ENCODE results near the gene GOLGA8M. TPM values are rescaled to one million over a fixed set of nuclear protein-coding genes. Genes with fewer than 3 reads are reported as not detected.
"Not testable (repeated sequence)": the region's sequence is repeated elsewhere in the genome, so short reads cannot be mapped to it uniquely, and the experiment has no call there.

GOLGA8M gene
- total RNA-seq, 1 donor from 2014 or later: 1.3 TPM

DNA sequence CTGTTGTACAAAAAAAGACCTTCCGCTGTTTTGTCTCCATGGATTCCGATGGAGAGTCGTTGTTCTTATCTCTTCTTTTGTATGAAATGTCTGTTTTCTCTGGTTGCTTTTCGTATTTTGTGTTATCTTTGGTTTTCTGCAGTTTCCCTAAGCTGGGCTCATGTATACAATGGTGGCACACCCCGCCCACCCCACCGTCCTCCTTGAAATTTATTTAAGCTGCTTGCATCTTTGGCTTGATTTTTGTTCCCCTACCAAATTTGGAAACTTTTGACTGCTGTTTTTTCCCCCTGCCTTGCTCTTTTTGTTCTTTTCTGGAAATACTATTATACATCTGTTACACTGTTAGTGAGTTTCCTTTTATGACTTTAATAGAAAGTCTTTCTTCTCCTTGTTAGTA is 47.6 kb downstream of the GOLGA8M start:
- not testable (repeated sequence) for H3K4me1 Mint-ChIP-seq (ENCODE audit: unreplicated experiment); H3K27ac Mint-ChIP-seq (ENCODE audit: unreplicated experiment); H3K4me3 Mint-ChIP-seq (ENCODE audit: unreplicated experiment); H3K9me3 Mint-ChIP-seq (ENCODE audit: unreplicated experiment); DNase-seq (ENCODE audit: low spot score); H3K27me3 Mint-ChIP-seq (ENCODE audit: unreplicated experiment); H3K36me3 Mint-ChIP-seq (ENCODE audit: low read depth, unreplicated experiment)

- not testable (repeated sequence) for DNase-seq (ENCODE audit: low spot score); H3K4me1 Mint-ChIP-seq (ENCODE audit: unreplicated experiment); H3K9me3 Mint-ChIP-seq (ENCODE audit: unreplicated experiment); H3K36me3 Mint-ChIP-seq (ENCODE audit: low read depth, unreplicated experiment); H3K27ac Mint-ChIP-seq (ENCODE audit: unreplicated experiment); H3K27me3 Mint-ChIP-seq (ENCODE audit: unreplicated experiment); H3K4me3 Mint-ChIP-seq (ENCODE audit: unreplicated experiment)
These were observed 48.5 kb downstream of the GOLGA8M start for GRCh38 chr15:28663717-28664116.

- not testable (repeated sequence) for DNase-seq (ENCODE audit: low spot score); H3K4me3 Mint-ChIP-seq (ENCODE audit: unreplicated experiment); H3K9me3 Mint-ChIP-seq (ENCODE audit: unreplicated experiment); H3K27me3 Mint-ChIP-seq (ENCODE audit: unreplicated experiment); H3K27ac Mint-ChIP-seq (ENCODE audit: unreplicated experiment); H3K36me3 Mint-ChIP-seq (ENCODE audit: low read depth, unreplicated experiment); H3K4me1 Mint-ChIP-seq (ENCODE audit: unreplicated experiment)
These were observed 51.5 kb downstream of the GOLGA8M start for GRCh38 chr15:28660750-28661149.

DNA sequence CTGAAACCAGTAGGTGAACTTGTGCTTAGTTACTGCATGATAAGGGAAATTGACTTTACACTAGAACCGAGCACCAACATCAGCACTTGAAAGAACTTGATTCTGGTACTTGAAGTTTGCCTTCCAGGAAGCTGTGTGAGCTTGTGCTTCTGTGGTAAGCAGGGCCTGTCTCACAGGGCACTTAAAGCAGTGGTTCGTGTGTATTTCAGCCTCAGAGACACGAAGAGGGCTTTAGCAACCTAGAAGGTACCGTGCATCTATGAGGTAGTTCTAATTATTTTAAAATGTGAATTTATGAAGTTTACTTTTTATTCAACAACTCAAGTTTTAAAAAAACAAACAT is 56.2 kb downstream of the GOLGA8M start:
- H3K27me3 Mint-ChIP-seq (ENCODE audit: unreplicated experiment); DNase-seq (ENCODE audit: low spot score); H3K36me3 Mint-ChIP-seq (ENCODE audit: low read depth, unreplicated experiment); H3K27ac Mint-ChIP-seq (ENCODE audit: unreplicated experiment); H3K4me1 Mint-ChIP-seq (ENCODE audit: unreplicated experiment); H3K4me3 Mint-ChIP-seq (ENCODE audit: unreplicated experiment); H3K9me3 Mint-ChIP-seq (ENCODE audit: unreplicated experiment): not testable (repeated sequence)

DNA sequence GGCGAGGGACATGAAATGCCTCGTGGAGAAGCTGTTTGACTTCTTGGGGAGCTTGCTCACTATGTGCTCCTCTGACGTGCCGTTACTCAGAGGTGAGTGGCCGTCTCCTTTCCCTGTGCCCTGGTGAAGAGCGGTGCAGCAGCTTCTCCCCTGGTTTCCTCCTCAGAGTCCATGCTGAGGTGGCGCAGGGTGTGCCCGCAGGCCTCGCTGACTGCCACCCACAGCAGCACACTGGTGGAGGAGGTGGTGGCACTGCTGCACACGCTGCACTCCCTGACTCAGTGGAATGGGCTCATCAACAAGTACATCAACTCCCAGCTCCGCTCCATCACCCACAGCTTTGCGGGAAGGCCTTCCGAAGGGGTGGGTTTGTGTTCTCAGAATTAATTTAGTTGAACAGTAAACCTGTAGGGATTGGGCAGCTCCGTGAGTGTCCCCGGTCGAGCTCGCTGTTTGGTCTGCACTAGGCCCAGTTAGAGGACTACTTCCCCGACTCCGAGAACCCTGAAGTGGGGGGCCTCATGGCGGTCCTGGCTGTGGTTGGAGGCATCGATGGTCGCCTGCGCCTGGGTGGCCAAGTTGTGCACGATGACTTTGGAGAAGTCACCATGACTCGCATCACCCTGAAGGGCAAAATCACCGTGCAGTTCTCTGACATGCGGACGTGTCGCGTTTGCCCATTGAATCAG is 56.7 kb downstream of the GOLGA8M start:
- not testable (repeated sequence) for H3K4me1 Mint-ChIP-seq (ENCODE audit: unreplicated experiment); DNase-seq (ENCODE audit: low spot score); H3K4me3 Mint-ChIP-seq (ENCODE audit: unreplicated experiment); H3K27me3 Mint-ChIP-seq (ENCODE audit: unreplicated experiment); H3K27ac Mint-ChIP-seq (ENCODE audit: unreplicated experiment); H3K9me3 Mint-ChIP-seq (ENCODE audit: unreplicated experiment); H3K36me3 Mint-ChIP-seq (ENCODE audit: low read depth, unreplicated experiment)

DNA sequence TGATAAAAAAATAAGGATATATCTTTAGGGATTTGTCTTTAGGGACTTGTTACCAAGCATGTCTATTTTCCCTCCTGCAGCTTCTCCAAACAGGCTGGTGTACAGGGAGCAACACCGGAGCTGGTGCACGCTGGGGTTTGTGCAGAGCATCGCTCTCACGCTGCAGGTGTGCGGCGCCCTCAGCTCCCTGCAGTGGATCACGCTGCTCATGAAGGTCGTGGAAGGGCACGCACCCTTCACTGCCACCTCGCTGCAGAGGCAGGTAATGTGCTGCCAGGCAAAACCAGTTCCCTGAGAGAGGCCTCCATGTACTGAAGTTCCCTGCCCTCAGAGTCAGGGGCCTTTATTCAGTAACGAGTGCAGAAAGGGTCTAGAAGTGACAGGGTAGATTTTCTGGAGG is 58.0 kb downstream of the GOLGA8M start:
- not testable (repeated sequence) for H3K27me3 Mint-ChIP-seq (ENCODE audit: unreplicated experiment); H3K4me1 Mint-ChIP-seq (ENCODE audit: unreplicated experiment); H3K4me3 Mint-ChIP-seq (ENCODE audit: unreplicated experiment); H3K27ac Mint-ChIP-seq (ENCODE audit: unreplicated experiment); DNase-seq (ENCODE audit: low spot score); H3K9me3 Mint-ChIP-seq (ENCODE audit: unreplicated experiment); H3K36me3 Mint-ChIP-seq (ENCODE audit: low read depth, unreplicated experiment)

- H3K27ac Mint-ChIP-seq (ENCODE audit: unreplicated experiment); H3K36me3 Mint-ChIP-seq (ENCODE audit: low read depth, unreplicated experiment); H3K4me1 Mint-ChIP-seq (ENCODE audit: unreplicated experiment); H3K4me3 Mint-ChIP-seq (ENCODE audit: unreplicated experiment); DNase-seq (ENCODE audit: low spot score); H3K9me3 Mint-ChIP-seq (ENCODE audit: unreplicated experiment); H3K27me3 Mint-ChIP-seq (ENCODE audit: unreplicated experiment): not testable (repeated sequence)
These were observed 59.7 kb downstream of the GOLGA8M start for GRCh38 chr15:28652538-28652937.

Other genes with a start within 250 kb of the GOLGA8M start
- not detected for gene GOLGA8G, start 179.4 kb downstream of the GOLGA8M start, total RNA-seq (ENCODE audit: unreplicated experiment)
- gene GOLGA6L25, start 158.9 kb downstream of the GOLGA8M start, total RNA-seq (ENCODE audit: unreplicated experiment): not detected
- gene GOLGA6L7, start 136.2 kb upstream of the GOLGA8M start, total RNA-seq (ENCODE audit: unreplicated experiment): not detected
- 33.1 TPM for gene APBA2, start 173.6 kb upstream of the GOLGA8M start, total RNA-seq (ENCODE audit: unreplicated experiment)